ACHN (cell line): Measurements from ENCODE around the gene ABCB4.

Experiments used
- DNase-seq: peaks from one replicate; pipeline ENCODE4 v3.0.0-alpha.2; 2015
- in situ Hi-C: cut with HindIII; loops from 2 replicates; pipeline ENCODE4 v1.10.0; 2017; ENCODE audit warnings: low sequenced_read_pairs, low pct_ligation_motif_present, low pct_unique_long_range_greater_than_20kb

The ABCB4 gene

DNA sequence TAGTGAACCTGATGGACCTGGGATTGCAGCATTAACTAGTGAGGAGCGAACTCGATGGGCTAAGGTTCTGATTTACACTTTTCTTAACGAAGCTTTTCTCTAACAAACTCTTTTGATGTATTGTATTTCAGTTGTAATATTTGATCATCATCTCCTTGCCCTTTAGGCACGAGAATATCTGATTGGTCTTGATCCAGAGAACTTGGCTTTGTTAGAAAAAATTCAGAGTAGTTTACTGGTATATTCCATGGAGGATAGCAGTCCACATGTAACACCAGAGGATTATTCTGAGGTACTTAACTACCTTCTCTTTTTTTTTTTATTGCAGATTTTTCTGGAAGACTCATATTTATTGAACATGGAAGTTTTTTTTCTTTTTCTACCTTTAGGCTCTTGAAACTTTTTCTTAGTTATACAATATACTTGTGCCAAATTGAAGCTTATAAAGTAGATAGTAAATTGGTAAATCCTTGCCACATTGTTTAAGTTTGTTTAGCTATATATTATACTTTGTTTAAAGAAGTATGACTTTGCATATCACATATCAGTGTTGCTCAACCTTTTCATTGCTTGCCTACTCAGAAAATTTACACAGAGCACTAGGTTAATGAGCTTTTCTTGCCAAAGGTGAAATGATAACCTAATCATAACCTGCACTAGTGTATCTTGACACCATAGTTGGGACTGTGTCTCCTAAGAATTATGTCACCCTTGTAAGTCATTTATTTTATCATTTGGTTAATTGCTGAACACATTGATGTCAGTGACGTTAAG lies 99.6 kb downstream of the ABCB4 start:
- no peak for DNase-seq
- in situ Hi-C loops, result no loop called here

DNA sequence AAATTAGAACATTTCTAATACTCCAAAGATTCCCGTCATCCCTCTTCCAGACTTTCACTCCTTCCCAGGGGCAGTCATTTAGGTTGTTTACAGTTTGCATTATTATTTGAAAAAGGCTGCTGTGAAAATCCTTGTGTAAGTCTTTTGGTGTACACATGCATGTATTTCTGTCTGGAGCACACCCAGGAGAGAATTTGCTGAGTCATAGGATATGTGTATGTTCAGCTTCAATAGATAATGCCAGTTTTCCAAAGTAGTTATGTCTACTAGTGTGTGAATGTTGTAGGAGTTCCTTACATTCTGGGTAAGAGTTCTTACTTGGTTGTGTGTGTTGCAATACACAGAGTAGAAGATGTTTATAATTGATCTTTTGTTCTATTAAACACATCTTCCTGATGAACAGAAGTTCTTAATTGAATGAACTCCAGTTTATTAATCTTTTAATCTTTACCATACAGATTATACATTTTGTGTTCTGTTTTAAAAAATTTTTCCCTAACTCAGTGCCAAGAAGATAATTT lies 104.8 kb downstream of the ABCB4 start:
- DNase-seq, result peak; percentile 29
- in situ Hi-C loops, result no loop called here

DNA sequence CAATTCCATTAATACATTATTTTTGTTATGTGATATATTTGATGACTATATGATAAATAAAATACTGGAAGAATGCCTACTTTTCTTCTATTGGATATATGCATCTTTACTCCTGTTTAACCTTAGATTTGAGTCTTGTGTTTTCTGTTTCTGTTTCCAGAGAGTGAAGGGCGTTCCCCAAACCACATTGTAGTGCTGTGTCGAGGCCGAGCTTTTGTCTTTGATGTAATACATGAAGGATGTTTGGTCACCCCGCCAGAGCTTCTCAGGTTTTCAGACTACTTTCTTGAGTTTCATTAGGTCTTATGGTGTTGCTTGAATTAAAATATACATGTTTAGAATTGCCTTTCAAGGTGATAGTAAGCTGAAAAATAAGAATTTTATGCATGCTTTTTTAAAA lies 106.3 kb downstream of the ABCB4 start:
- DNase-seq, result no peak
- in situ Hi-C loops, result no loop called here

DNA sequence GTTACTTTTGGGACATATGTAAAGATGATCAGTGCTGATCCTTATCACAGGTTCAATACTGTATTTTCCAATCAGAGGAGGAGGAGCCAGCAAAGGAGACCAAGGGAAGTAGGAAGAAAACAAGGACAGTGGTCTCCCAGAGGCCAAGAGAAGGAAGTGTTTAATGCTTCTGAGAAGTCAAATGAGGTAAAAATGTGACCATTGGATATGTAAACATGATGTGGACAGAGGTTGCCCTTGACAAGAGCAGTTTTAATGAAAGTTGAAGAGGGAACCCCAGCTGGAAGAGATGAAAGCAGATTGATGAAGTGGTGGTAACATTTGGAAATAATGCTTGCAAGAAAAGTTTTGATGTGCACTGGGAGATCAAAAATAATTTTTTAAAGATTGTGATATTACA lies 111.2 kb downstream of the ABCB4 start:
- in situ Hi-C loops, result no loop called here
- DNase-seq, result no peak

DNA sequence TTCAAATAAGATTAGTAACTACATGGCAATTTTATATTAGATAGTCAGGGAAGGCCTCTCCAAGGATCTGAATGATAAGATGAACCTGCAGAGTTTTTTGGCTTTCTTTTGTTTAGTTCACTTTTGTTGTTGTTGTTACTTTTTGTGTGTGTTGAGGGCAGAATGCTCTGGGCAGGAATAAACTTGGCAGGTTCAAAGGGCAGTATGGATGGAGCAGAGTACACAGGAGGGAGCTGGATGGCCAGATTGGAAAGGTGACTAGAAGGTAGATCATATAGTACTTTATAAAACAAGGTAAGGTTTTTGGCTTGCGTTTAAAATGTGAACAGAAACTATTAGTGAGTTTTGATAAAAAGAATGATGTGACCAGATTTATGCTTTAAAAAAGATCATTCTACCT lies 112.1 kb downstream of the ABCB4 start:
- in situ Hi-C loops, result no loop called here

DNA sequence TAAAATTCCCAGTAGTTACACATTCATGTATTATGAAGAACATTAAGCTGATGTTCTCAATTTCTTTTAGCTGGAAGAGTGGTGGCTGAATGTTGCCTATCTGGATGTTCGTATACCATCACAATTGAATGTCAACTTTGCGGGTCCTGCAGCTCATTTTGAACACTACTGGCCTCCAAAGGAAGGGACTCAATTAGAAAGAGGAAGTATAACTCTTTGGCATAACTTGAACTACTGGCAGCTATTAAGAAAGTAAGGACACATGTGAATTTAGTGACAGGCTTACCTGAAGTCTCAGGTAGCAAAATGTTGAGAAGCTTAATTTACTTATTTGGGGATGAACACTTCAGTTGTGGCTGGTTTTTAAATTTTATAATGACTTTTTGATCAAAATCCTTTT lies 114.2 kb downstream of the ABCB4 start:
- in situ Hi-C loops, result no loop called here

More for the DNA sequence above, 112.1 kb downstream of the ABCB4 start:
- no peak for DNase-seq

DNA sequence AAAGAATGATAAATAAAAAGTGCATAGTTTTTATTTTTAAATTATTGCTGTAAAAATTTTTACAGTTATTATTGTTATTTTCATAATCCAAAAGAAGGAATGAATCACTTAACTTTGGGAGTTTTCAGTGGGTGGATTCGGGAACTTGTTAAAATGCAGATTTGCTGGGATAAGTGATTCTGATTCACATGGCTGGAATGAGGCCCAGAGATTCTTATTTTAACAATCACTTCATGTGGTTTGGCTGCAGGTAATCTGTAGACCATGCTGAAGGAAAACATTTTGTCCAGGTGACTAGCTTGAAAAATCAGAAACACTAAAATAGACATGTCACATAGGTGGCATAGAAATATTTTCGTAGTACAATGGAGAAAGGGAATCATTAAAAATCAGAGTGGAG lies 116.1 kb downstream of the ABCB4 start:
- in situ Hi-C loops, result no loop called here
- no peak for DNase-seq

More for the DNA sequence above, 114.2 kb downstream of the ABCB4 start:
- no peak for DNase-seq

DNA sequence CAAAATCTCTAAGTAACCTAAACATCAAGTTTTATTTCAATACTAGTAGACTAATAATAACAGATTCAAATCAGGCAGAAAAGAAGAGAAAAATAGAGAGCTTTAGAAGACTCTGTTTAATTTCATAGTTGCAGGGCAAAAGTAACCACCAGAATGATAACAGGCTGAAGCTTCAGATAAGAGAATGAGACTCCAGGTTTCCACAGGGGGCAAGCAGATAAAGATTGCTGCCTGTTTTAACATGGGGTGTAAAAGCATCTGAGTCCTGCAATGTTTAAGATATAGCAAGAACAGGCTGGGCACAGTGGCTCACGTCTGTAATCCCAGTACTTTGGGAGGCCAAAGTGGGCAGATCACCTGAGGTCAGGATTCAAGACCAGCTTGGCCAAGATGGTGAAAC lies 119.0 kb downstream of the ABCB4 start:
- in situ Hi-C loops, result no loop called here
- no peak for DNase-seq

DNA sequence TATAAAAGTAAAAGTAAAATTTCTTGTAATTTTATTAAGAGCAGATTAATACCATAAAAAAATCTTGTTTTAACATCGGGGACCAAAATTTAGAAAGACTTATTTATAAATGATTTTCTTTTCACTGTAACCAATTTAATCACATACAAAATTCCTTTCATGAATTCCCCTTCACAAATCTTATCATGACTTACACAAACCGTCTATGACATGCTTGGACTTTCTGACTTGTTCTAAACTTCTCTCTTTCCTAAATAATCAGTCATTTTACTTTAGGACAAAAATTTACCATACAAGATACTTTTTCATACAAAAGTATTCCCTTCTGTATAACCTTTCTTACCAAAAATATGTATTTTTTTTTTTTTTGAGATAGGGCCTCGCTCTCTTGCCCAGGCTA lies 120.7 kb downstream of the ABCB4 start:
- peak; percentile 55 for DNase-seq

More for the DNA sequence above, 120.7 kb downstream of the ABCB4 start:
- in situ Hi-C loops, result no loop called here
